NT2/D1 (cell line): ENCODE data around the gene CADM2.

Experiments used
- SUZ12 ChIP-seq: IDR thresholded peaks from 2 replicates; pipeline ENCODE4 v1.6.1; 2011; ENCODE audit not compliant: insufficient read length, insufficient read depth; ENCODE audit errors: extremely low read depth
- YY1 ChIP-seq: IDR thresholded peaks from 2 replicates; pipeline ENCODE4 v1.6.1; 2011; ENCODE audit not compliant: insufficient read length, insufficient read depth
- ZNF274 ChIP-seq: IDR thresholded peaks from 2 replicates; pipeline ENCODE4 v1.6.1; 2011; ENCODE audit warnings: mild to moderate bottlenecking, low read depth, low read length

- no peak for TF ChIP-seq YY1
- TF ChIP-seq ZNF274, result no peak
- no peak for TF ChIP-seq SUZ12
Measured at GRCh38 chr3:84961521-84962255, 2.9 kb downstream of the CADM2 start.
